ENCODE measurements around the gene TMEM203. TPM values are rescaled to one million over a fixed set of nuclear protein-coding genes. Genes with fewer than 3 reads are reported as not detected.

The TMEM203 gene
- total RNA-seq, 2 donors from 2014 or later: 25.0 to 43.9 TPM

GRCh38 chr9:137229903-137230704 is 24.7 kb upstream of the TMEM203 start:
- Mint-ChIP-seq H3K27me3 (peaks cover 6 to 7% of the 10 kb centered on the region in 2 donors), H3K4me1 (ENCODE audit: low read depth in 2 of 2) (peaks cover 3 to 5% of the 10 kb centered on the region in 2 donors), H3K27ac (no peak overlapping the region), H3K4me3 (no peak overlapping the region), H3K9me3 (no peaks in the 10 kb centered on the region), H3K36me3 (no peaks in the 10 kb centered on the region)
- DNase-seq (ENCODE audit: low spot score): no peak
- no peak for ATAC-seq

GRCh38 chr9:137228968-137229896 is 23.8 kb upstream of the TMEM203 start:
- Mint-ChIP-seq H3K9me3 (no peaks in the 10 kb centered on the region), H3K4me3 (no peak overlapping the region), H3K4me1 (ENCODE audit: low read depth in 2 of 2) (peaks cover 3 to 5% of the 10 kb centered on the region in 2 donors), H3K27me3 (peaks cover 3 to 7% of the 10 kb centered on the region in 2 donors), H3K36me3 (no peaks in the 10 kb centered on the region), H3K27ac (no peak overlapping the region)
- DNase-seq (ENCODE audit: low spot score) (no peak), ATAC-seq (no peak)

- Mint-ChIP-seq H3K4me1 (ENCODE audit: low read depth in 2 of 2) (peaks cover 3 to 5% of the 10 kb centered on the region in 2 donors), H3K4me3 (no peak overlapping the region), H3K36me3 (no peaks in the 10 kb centered on the region), H3K27me3 (peaks cover 3 to 7% of the 10 kb centered on the region in 2 donors), H3K9me3 (no peaks in the 10 kb centered on the region), H3K27ac (no peak overlapping the region)
- DNase-seq (ENCODE audit: low spot score) (no peak), ATAC-seq (no peak)
These were observed 23.1 kb upstream of the TMEM203 start for GRCh38 chr9:137228506-137228967.

GRCh38 chr9:137227853-137228505 is 22.5 kb upstream of the TMEM203 start:
- no peak overlapping the region for H3K4me3 Mint-ChIP-seq
- H3K4me1 Mint-ChIP-seq (ENCODE audit: low read depth in 2 of 2): peaks cover 4 to 5% of the 10 kb centered on the region in 2 donors
- DNase-seq (ENCODE audit: low spot score): no peak
- H3K9me3 Mint-ChIP-seq: no peaks in the 10 kb centered on the region
- no peak overlapping the region for H3K27ac Mint-ChIP-seq
- no peak for ATAC-seq
- H3K36me3 Mint-ChIP-seq: no peaks in the 10 kb centered on the region
- peaks cover 3 to 7% of the 10 kb centered on the region in 2 donors for H3K27me3 Mint-ChIP-seq

- Mint-ChIP-seq H3K4me3 (no peak within 1 kb of the TSS), H3K27me3 (peaks cover 3 to 7% of the 10 kb centered on the region in 2 donors), H3K9me3 (no peaks in the 10 kb centered on the region), H3K4me1 (ENCODE audit: low read depth in 2 of 2) (peaks cover 5 to 6% of the 10 kb centered on the region in 2 donors), H3K36me3 (no peaks in the 10 kb centered on the region), H3K27ac (no peak within 1 kb of the TSS)
- peak; percentile 78 for DNase-seq (ENCODE audit: low spot score)
- ATAC-seq: peak; percentile 26 to 34
These were observed 21.8 kb upstream of the TMEM203 start, which contains the start of gene RNF224 for GRCh38 chr9:137227054-137227852. TSS of gene RNF224 (plus strand) at chr9:137227502. CDS start at chr9:137228336, 834 bp downstream.

- no peak overlapping the region for H3K4me3 Mint-ChIP-seq
- ATAC-seq (no peak), DNase-seq (ENCODE audit: low spot score) (no peak)
- H3K4me1 Mint-ChIP-seq (ENCODE audit: low read depth in 2 of 2): peaks cover 5 to 6% of the 10 kb centered on the region in 2 donors
- H3K36me3 Mint-ChIP-seq: no peaks in the 10 kb centered on the region
- H3K9me3 Mint-ChIP-seq: no peaks in the 10 kb centered on the region
- H3K27me3 Mint-ChIP-seq: peaks cover 3 to 7% of the 10 kb centered on the region in 2 donors
- H3K27ac Mint-ChIP-seq: no peak overlapping the region
These were observed 21.0 kb upstream of the TMEM203 start for GRCh38 chr9:137226338-137227053.

- Mint-ChIP-seq H3K27ac (no peak overlapping the region), H3K27me3 (peaks cover 3 to 7% of the 10 kb centered on the region in 2 donors), H3K4me1 (ENCODE audit: low read depth in 2 of 2) (peaks cover 5 to 6% of the 10 kb centered on the region in 2 donors), H3K4me3 (no peak overlapping the region), H3K36me3 (no peaks in the 10 kb centered on the region), H3K9me3 (no peaks in the 10 kb centered on the region)
- DNase-seq (ENCODE audit: low spot score): no peak
- ATAC-seq: no peak
These were observed 20.4 kb upstream of the TMEM203 start for GRCh38 chr9:137225699-137226331.

- H3K27me3 Mint-ChIP-seq: peaks cover 3 to 7% of the 10 kb centered on the region in 2 donors
- no peak within 1 kb of the TSS for H3K27ac Mint-ChIP-seq
These were observed 19.6 kb upstream of the TMEM203 start, which contains the start of gene CYSRT1 for GRCh38 chr9:137224830-137225694. TSS of gene CYSRT1 (plus strand) at chr9:137225174. CDS start at chr9:137225622, 448 bp downstream.

GRCh38 chr9:137223078-137223970 is 17.9 kb upstream of the TMEM203 start:
- peak; percentile 99 for DNase-seq (ENCODE audit: low spot score)
- peak; percentile 96 to 97 for ATAC-seq
- Mint-ChIP-seq H3K27me3 (peaks cover 3 to 7% of the 10 kb centered on the region in 2 donors), H3K36me3 (no peaks in the 10 kb centered on the region), H3K9me3 (no peaks in the 10 kb centered on the region), H3K27ac (peak overlapping the region; percentile 21 to 71), H3K4me1 (ENCODE audit: low read depth in 2 of 2) (peaks cover 5 to 6% of the 10 kb centered on the region in 2 donors), H3K4me3 (peak overlapping the region; percentile 75)

More at GRCh38 chr9:137224830-137225694, 19.6 kb upstream of the TMEM203 start, which contains the start of gene CYSRT1:
- DNase-seq (ENCODE audit: low spot score): no peak
- ATAC-seq: no peak
- Mint-ChIP-seq H3K4me3 (peak within 1 kb of the TSS; percentile 75), H3K36me3 (no peaks in the 10 kb centered on the region), H3K9me3 (no peaks in the 10 kb centered on the region), H3K4me1 (ENCODE audit: low read depth in 2 of 2) (peaks cover 5 to 6% of the 10 kb centered on the region in 2 donors)

Data from natural killer cell treated with Interleukin-12 subunit alpha and Interleukin-12 subunit beta and Interleukin-15 and Interleukin-18, amount 100 ng/mL, for 72 hours (primary cell).